ENCODE measurements around the gene KCNJ10.

KCNJ10 gene

DNA sequence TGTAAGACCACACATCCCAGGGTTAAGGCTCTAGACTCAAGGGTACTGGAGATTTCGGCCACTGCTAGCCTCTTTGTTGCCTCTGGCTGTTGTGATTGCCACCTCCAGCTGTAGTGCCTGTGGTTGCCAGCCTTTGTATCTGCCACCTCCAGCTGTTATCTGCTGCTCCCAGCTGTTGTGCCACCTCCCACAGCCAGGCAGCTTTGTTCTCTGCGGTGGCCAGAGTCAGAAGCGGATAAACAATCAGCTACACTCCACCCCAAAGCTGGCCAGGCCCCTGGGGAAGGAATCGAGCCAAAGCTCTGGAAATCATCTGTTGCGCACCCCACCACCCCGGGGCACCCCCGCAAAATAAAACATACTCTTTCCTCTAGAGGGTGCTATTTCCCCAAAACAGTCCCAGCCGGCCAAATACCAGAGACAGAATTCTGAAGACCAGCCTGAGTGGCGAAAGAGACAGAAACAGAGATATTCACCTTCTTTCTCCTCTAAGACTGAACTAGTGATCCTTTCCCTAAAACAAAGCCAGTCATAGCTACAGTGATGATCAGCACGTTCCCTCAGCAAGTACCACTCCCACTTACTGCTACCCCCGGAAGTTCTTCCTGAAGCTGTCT, 23.4 kb downstream of the KCNJ10 start (continued):
- TF ChIP-seq ZNF140 (tag by site-specific recombination; IDR thresholded peaks at IDR 0.05) (no peak), ZNF404 (tag by site-specific recombination; IDR thresholded peaks at IDR 0.05) (no peak), ZNF292 (tag by site-specific recombination; IDR thresholded peaks at IDR 0.05; ENCODE audit: borderline replicate concordance, low read depth) (no peak), ZNF768 (tag by site-specific recombination; IDR thresholded peaks at IDR 0.05) (peak; percentile 81), KLF10 (tag by site-specific recombination; IDR thresholded peaks at IDR 0.05) (no peak), ZNF654 (tag by site-specific recombination; IDR thresholded peaks at IDR 0.05; ENCODE audit: low read depth) (peak; percentile 59)
- TF ChIP-seq, protein P1, sequence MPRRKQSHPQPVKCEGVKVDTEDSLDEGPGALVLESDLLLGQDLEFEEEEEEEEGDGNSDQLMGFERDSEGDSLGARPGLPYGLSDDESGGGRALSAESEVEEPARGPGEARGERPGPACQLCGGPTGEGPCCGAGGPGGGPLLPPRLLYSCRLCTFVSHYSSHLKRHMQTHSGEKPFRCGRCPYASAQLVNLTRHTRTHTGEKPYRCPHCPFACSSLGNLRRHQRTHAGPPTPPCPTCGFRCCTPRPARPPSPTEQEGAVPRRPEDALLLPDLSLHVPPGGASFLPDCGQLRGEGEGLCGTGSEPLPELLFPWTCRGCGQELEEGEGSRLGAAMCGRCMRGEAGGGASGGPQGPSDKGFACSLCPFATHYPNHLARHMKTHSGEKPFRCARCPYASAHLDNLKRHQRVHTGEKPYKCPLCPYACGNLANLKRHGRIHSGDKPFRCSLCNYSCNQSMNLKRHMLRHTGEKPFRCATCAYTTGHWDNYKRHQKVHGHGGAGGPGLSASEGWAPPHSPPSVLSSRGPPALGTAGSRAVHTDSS (tag by site-specific recombination; IDR thresholded peaks at IDR 0.05) = no peak
- TF ChIP-seq, protein P2, sequence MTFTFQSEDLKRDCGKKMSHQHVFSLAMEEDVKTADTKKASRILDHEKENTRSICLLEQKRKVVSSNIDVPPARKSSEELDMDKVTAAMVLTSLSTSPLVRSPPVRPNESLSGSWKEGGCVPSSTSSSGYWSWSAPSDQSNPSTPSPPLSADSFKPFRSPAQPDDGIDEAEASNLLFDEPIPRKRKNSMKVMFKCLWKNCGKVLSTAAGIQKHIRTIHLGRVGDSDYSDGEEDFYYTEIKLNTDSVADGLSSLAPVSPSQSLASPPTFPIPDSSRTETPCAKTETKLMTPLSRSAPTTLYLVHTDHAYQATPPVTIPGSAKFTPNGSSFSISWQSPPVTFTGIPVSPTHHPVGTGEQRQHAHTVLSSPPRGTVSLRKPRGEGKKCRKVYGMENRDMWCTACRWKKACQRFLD (tag by site-specific recombination; IDR thresholded peaks at IDR 0.05) = no peak

DNA sequence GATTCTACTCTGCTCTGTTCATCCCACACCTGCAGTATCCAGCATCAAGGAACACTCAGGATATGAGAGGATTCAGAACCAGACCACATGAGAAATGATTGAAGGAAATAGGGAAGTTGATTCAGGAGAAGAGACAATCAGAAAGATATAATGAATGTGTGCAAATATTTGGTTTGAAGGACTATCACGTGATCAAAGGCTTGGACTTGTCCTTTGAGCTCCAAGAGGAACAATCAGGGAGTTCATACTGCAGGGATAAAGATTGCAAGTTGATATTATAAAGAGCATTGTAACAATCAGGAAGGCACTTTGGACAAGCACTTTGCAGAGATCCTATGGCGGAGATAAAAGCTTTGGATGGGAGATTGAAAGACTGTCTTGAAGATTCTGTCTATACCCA, 24.3 kb downstream of the KCNJ10 start:
- ChIA-PET CTCF (interaction anchor here (0.6 to 25.0 kb wide), 25 partner anchors 8 to 573 kb away, joined by 3 to 541 read pairs (median 6); partner anchors contain the start of genes IGSF8, KCNJ9 and PIGM), POLR2A (no interaction called here)
- Histone ChIP-seq H3K27ac (ENCODE audit: extremely low read depth, low read depth, low read length) (no peak overlapping the region), H3K9me3 (ENCODE audit: control insufficient read depth, insufficient read depth, low read depth, low read length) (no peaks in the 10 kb centered on the region), H3K4me1 (ENCODE audit: control insufficient read depth, insufficient read depth, low read length) (no peaks in the 10 kb centered on the region), H3K4me3 (ENCODE audit: low read depth, low read length) (no peak overlapping the region), H3K36me3 (ENCODE audit: control insufficient read depth in 2 of 2, insufficient read depth in 1 of 2, low read length in 2 of 2) (no peaks in the 10 kb centered on the region)
- TF ChIP-seq ZNF768 (tag by site-specific recombination; IDR thresholded peaks at IDR 0.05) (no peak), SETDB1 (IDR thresholded peaks at IDR 0.05; ENCODE audit: insufficient read length, low read length) (no peak), ZNF202 (tag by site-specific recombination; IDR thresholded peaks at IDR 0.05; ENCODE audit: borderline replicate concordance) (no peak), ZNF530 (tag by site-specific recombination; IDR thresholded peaks at IDR 0.05; ENCODE audit: low read depth) (no peak), ZNF777 (tag by site-specific recombination; IDR thresholded peaks at IDR 0.05; ENCODE audit: borderline replicate concordance) (no peak), ZNF76 (tag by site-specific recombination; IDR thresholded peaks at IDR 0.05; ENCODE audit: borderline replicate concordance, low read depth) (no peak), ZNF155 (tag by site-specific recombination; IDR thresholded peaks at IDR 0.05) (no peak), SCRT2 (tag by site-specific recombination; IDR thresholded peaks at IDR 0.05) (no peak), ZBTB7A (tag by site-specific recombination; IDR thresholded peaks at IDR 0.05; ENCODE audit: low read depth) (no peak)
- TF ChIP-seq, protein P3, sequence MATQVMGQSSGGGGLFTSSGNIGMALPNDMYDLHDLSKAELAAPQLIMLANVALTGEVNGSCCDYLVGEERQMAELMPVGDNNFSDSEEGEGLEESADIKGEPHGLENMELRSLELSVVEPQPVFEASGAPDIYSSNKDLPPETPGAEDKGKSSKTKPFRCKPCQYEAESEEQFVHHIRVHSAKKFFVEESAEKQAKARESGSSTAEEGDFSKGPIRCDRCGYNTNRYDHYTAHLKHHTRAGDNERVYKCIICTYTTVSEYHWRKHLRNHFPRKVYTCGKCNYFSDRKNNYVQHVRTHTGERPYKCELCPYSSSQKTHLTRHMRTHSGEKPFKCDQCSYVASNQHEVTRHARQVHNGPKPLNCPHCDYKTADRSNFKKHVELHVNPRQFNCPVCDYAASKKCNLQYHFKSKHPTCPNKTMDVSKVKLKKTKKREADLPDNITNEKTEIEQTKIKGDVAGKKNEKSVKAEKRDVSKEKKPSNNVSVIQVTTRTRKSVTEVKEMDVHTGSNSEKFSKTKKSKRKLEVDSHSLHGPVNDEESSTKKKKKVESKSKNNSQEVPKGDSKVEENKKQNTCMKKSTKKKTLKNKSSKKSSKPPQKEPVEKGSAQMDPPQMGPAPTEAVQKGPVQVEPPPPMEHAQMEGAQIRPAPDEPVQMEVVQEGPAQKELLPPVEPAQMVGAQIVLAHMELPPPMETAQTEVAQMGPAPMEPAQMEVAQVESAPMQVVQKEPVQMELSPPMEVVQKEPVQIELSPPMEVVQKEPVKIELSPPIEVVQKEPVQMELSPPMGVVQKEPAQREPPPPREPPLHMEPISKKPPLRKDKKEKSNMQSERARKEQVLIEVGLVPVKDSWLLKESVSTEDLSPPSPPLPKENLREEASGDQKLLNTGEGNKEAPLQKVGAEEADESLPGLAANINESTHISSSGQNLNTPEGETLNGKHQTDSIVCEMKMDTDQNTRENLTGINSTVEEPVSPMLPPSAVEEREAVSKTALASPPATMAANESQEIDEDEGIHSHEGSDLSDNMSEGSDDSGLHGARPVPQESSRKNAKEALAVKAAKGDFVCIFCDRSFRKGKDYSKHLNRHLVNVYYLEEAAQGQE (tag by site-specific recombination; IDR thresholded peaks at IDR 0.05) = no peak
- TF ChIP-seq, protein P4, sequence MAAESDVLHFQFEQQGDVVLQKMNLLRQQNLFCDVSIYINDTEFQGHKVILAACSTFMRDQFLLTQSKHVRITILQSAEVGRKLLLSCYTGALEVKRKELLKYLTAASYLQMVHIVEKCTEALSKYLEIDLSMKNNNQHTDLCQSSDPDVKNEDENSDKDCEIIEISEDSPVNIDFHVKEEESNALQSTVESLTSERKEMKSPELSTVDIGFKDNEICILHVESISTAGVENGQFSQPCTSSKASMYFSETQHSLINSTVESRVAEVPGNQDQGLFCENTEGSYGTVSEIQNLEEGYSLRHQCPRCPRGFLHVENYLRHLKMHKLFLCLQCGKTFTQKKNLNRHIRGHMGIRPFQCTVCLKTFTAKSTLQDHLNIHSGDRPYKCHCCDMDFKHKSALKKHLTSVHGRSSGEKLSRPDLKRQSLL (tag by site-specific recombination; IDR thresholded peaks at IDR 0.05) = no peak
- TF ChIP-seq, protein P5, sequence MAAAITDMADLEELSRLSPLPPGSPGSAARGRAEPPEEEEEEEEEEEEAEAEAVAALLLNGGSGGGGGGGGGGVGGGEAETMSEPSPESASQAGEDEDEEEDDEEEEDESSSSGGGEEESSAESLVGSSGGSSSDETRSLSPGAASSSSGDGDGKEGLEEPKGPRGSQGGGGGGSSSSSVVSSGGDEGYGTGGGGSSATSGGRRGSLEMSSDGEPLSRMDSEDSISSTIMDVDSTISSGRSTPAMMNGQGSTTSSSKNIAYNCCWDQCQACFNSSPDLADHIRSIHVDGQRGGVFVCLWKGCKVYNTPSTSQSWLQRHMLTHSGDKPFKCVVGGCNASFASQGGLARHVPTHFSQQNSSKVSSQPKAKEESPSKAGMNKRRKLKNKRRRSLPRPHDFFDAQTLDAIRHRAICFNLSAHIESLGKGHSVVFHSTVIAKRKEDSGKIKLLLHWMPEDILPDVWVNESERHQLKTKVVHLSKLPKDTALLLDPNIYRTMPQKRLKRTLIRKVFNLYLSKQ (tag by site-specific recombination; IDR thresholded peaks at IDR 0.05; ENCODE audit: borderline replicate concordance) = no peak
- TF ChIP-seq, protein P6, sequence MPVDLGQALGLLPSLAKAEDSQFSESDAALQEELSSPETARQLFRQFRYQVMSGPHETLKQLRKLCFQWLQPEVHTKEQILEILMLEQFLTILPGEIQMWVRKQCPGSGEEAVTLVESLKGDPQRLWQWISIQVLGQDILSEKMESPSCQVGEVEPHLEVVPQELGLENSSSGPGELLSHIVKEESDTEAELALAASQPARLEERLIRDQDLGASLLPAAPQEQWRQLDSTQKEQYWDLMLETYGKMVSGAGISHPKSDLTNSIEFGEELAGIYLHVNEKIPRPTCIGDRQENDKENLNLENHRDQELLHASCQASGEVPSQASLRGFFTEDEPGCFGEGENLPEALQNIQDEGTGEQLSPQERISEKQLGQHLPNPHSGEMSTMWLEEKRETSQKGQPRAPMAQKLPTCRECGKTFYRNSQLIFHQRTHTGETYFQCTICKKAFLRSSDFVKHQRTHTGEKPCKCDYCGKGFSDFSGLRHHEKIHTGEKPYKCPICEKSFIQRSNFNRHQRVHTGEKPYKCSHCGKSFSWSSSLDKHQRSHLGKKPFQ (tag by site-specific recombination; IDR thresholded peaks at IDR 0.05) = no peak
- TF ChIP-seq, protein P7, sequence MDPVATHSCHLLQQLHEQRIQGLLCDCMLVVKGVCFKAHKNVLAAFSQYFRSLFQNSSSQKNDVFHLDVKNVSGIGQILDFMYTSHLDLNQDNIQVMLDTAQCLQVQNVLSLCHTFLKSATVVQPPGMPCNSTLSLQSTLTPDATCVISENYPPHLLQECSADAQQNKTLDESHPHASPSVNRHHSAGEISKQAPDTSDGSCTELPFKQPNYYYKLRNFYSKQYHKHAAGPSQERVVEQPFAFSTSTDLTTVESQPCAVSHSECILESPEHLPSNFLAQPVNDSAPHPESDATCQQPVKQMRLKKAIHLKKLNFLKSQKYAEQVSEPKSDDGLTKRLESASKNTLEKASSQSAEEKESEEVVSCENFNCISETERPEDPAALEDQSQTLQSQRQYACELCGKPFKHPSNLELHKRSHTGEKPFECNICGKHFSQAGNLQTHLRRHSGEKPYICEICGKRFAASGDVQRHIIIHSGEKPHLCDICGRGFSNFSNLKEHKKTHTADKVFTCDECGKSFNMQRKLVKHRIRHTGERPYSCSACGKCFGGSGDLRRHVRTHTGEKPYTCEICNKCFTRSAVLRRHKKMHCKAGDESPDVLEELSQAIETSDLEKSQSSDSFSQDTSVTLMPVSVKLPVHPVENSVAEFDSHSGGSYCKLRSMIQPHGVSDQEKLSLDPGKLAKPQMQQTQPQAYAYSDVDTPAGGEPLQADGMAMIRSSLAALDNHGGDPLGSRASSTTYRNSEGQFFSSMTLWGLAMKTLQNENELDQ (tag by site-specific recombination; IDR thresholded peaks at IDR 0.05; ENCODE audit: low read depth) = no peak
